Endometrial microvascular endothelial cells (primary cell): Measurements from ENCODE around the gene TTLL11. TPM values are rescaled to one million over a fixed set of nuclear protein-coding genes. Genes with fewer than 3 reads are reported as not detected.

Experiments used
- in situ Hi-C: cut with HindIII; loops from 2 replicates; pipeline ENCODE4 v1.10.0; 2017; ENCODE audit warnings: low sequenced_read_pairs, low pct_unique_long_range_greater_than_20kb; ENCODE audit errors: inconsistent ontology term
- total RNA-seq: library from RNA; depleted of rRNA; stranded (reverse); fragments of >200 nt; gene quantifications from one replicate; pipeline ENCODE4 v1.2.3, GENCODE V29; 2015; ENCODE audit errors: inconsistent ontology term

The TTLL11 gene
- total RNA-seq, 1 donor from 2014 or later: 2.0 TPM

- in situ Hi-C loops: no loop called here
Observed at GRCh38 chr9:121962421-121962820, 130.7 kb downstream of the TTLL11 start.

DNA sequence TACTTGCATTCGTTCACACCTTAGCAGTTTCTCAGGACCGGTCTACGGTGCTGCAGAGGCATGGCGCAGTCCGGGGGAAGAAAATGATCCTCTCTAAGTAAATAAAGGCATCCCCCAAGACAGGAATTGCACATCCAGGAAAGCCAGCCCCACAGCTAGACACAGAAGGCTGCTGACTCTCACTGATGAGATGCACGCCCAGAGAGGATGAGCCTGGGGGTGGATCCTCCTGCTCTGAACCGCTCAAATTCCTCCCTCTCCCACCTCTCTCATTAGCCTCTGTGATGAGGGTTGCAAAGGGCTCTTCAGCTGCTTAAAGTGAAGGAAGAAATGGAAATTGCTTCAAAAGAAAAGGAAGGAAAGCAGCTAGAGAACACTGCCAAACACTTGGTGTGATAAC lies 132.4 kb downstream of the TTLL11 start:
- in situ Hi-C loops: no loop called here

DNA sequence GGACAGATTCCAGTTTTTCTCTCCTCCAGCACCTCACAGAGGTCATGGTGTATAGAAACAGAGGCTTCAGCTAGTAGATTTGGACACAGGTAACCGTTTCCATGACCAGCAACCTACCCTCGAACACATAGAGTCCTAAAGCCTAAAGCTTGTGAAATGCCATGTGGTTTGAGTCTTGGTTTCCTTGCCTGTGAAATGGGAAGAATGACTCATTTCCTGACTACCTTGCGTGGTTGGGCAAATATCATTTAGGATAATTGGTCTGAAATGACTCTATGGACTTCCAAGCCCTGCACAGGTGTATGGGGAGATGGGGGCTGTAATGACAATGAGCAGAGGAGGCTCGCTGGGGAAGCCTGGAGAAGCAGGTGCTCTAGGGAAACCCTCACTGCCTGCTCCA lies 134.6 kb downstream of the TTLL11 start:
- in situ Hi-C loops: no loop called here

GRCh38 chr9:121956808-121957207 lies 136.3 kb downstream of the TTLL11 start:
- in situ Hi-C loops: no loop called here

DNA sequence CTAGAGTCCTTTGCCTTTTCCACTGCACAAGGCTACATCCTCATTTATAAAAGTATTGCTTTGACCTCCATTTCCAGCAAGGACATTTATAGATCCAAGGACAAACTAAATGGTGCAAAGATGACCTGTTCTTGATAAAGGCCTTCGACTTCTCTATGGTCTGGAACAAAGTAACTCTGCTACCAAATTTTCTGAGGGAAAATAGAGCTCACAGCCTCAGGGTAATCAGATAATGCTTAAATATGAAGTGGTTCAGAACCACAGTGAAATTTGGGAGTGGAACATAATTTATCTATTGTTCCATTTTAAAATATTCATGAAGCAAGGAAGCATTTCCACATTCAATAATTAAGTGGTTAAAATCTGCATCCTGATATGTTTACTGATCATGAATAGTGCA lies 137.5 kb downstream of the TTLL11 start:
- in situ Hi-C loops: no loop called here

- in situ Hi-C loops: no loop called here
Observed at GRCh38 chr9:121954477-121955140, 138.5 kb downstream of the TTLL11 start.

DNA sequence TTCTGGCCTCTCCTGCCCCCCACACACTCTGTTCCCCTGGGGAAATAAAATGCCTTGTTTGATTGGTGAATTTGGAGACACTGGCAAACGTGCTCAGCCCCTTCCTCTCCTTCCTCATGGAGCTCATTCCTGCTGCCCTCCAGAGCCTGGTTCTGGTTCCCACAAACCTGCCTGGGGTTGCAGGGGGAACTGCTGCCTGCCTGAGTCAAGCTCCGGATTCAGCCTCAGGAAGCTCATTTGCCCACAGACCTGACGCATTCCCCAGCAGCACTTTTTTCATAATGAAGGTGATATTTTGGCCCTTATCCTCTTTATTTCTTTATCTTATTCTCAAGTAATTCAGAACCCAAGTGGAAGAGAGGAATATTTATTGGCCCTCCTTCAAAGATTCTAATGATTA lies 140.5 kb downstream of the TTLL11 start:
- in situ Hi-C loops: no loop called here

DNA sequence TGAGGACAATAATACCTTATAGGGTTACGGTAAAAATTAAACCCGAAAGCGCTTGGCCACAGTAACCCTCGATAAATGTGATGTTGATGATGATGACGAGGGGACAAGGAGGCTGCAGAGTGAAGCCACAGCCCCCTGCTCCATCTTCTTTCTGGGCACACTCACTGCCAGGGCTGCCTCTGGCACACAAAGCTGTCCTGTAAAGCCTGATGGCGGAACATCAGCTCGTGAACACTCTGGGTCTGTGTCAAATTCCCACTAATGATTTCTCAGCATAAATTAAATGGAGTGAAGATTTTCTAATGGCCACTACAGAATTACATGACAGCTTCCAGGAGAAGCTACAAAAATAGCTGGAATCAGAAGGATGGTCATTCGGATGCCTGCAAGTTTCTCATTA lies 142.2 kb downstream of the TTLL11 start:
- in situ Hi-C loops: no loop called here

DNA sequence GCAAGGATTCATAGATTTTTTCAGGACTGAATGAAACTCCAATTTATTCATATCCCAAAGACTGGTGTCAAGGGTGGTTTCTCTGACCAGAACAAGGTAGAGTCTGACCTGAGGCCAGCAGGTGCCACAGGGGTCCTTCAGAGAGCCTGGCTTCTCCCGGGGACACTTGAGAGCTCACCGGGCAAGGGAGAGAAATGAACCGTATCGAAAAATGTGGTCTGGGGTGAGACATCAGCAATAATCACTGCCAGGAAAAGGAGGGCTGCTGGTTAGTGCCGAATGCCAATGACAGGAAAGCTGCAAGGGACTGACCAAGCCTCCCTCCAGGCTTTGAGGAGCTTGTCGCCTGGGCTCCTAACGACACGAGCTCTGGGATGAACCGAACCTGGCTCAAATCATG lies 142.7 kb downstream of the TTLL11 start:
- in situ Hi-C loops: no loop called here

DNA sequence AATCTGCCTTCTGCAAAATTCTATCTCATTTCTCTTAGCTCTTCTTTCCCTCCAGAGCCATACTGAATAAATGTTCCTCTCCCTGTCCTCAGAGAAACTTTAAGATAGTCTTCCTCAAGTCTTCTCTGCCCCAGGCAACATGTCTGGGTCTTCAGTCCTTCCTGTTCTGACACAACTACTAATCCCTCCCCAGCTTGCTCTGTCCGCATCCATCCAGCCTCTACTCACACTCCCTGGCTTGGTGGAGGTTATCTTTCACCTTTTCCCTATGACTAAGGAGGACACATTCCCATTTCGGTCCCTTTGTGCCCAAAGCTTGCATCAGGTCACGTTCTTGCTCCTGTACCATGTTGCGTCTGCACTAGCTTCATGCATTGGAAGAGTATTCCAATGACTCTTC lies 143.3 kb downstream of the TTLL11 start:
- in situ Hi-C loops: no loop called here

DNA sequence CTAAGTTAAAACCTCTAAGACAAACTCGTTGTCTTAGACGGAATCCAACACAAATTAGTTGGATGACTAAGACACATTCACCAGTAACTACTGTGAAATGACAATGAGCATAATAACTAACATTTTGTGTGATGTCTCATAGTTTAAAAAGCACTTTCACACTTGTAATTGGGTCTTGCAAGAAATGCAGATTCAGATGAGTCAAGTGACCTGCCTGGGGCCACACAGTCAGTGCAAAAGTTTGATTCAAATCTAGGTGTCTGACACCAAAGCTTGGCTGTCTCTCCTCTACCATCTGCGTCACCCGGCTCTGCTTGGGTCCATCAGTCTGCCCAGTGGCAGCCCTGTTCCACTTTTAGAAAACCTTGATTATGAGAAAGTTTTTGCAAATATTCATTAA lies 143.7 kb downstream of the TTLL11 start:
- in situ Hi-C loops: no loop called here

DNA sequence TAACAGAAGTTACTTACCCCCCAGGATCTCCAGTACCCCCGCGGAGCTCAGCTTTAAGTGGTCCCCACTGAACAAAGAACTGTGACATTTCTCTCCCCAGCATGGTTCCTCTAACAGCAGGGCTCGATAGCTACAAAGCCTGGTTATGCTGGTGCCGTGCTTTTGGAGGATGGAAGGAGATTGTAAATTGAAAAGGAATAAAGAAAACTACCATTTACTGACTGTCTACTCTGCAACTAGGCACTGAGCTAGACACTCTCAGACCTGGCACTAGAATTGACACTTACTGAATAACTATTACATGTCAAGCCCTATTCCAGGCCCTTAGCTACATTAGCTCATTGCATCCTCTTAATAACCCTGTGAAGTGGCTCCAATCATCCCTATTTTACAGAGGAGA lies 145.3 kb downstream of the TTLL11 start:
- in situ Hi-C loops: no loop called here

DNA sequence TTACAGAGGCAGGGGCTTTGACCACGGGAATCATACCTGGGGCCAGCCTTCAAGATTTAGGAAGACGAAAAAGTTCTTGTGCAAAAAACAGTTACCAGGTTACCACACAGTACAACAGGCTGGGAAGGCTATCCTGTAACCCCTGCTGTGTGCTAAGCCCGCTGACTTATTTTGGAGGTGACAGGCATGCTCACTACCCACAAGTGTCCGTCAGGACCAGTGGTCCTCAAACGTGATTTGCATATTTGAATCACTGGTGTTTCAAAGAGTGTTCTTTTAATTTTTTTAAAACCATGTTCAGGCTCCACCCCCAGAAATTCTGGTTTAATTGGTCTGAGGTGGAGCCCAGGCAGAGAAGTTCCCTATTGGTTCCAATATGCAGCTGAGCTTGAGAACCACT lies 146.6 kb downstream of the TTLL11 start:
- in situ Hi-C loops: no loop called here

- in situ Hi-C loops: no loop called here
Observed at GRCh38 chr9:121945849-121946248, 147.3 kb downstream of the TTLL11 start.

GRCh38 chr9:121945281-121945680 lies 147.8 kb downstream of the TTLL11 start:
- in situ Hi-C loops: no loop called here

DNA sequence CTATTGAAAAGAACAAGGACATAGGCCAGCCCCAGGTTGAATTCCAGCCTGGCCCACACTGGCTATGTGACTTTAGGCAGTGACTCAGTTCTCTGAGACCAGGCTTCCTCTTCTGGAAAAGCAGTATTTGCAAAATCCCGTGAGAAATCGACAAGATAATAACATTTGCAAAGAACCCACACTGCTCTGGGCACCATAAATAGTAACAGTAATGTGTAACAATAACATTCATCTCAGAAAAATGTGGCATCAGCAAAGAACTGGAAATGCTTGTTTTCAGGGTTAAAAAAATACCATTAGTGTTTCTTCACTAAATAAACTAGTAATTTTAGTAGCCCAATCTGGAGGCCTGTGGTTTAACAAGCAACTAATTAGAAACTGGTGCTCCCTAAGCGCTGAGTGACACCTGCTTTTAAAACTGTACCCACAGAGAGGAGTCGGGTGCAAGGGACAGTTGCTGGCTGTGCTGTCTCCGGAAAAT lies 148.4 kb downstream of the TTLL11 start:
- in situ Hi-C loops: no loop called here

DNA sequence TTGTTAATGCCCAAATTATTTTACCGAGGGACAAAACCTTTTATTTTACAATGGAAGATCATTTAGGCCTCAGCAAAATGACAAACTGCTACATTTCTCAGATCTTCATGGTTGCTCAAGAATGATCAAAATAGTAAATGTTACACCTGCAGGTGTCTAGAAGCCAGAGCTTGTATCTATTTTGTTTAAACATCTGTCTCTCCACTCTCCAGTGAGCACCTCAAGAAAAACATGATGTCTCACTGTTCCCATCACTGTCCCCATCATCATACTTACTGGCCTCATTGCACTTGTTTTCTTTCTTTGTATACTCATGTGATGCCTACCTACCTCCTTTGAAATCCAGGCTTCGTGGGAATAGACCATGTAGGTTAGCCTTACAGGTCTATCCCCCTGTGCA lies 149.6 kb downstream of the TTLL11 start:
- in situ Hi-C loops: no loop called here

GRCh38 chr9:121942866-121943382 lies 150.2 kb downstream of the TTLL11 start:
- in situ Hi-C loops: no loop called here

- in situ Hi-C loops: no loop called here
Observed at GRCh38 chr9:121942313-121942712, 150.8 kb downstream of the TTLL11 start.

GRCh38 chr9:121939643-121940042 lies 153.5 kb downstream of the TTLL11 start:
- in situ Hi-C loops: no loop called here

DNA sequence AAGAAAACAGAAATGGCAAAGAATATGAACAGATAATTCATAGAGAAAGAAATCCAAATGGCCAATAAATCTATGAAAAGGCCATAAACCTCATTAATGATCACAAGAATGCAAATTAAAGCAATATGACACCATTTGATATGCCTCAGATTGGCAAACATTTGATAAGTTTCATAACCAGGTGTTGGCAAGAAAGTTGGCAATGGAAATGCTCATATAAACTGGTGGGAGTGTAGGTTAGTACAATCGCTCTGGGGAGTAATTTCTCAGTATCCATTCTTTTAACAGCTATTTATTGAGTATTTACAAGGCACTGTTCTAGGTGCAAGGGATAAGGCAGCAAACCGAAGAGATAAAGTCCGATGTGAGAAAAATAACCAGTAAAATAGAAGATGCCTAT lies 154.5 kb downstream of the TTLL11 start:
- in situ Hi-C loops: no loop called here
